Mucosa of stomach (tissue), 1 donor: ENCODE results near the gene ABI3.

ENCODE experiments used
- H3K27me3 ChIP-seq: one replicate; pipeline ENCODE4 v1.7.0; 2013; ENCODE audit warnings: mild to moderate bottlenecking, low read length; ENCODE audit not compliant: control insufficient read depth, insufficient read depth
- H3K36me3 ChIP-seq: one replicate; pipeline ENCODE4 v1.7.0; 2013; ENCODE audit warnings: low read length; ENCODE audit not compliant: control insufficient read depth, insufficient read depth
- H3K4me1 ChIP-seq: one replicate; pipeline ENCODE4 v1.7.0; 2013; ENCODE audit warnings: mild to moderate bottlenecking, low read length; ENCODE audit not compliant: control insufficient read depth, insufficient read depth
- H3K4me3 ChIP-seq: one replicate; pipeline ENCODE4 v1.7.0; 2013; ENCODE audit warnings: low read length
- H3K9ac ChIP-seq: one replicate; pipeline ENCODE4 v1.7.0; 2013; ENCODE audit warnings: mild to moderate bottlenecking, low read length, moderate library complexity
- H3K9me3 ChIP-seq: one replicate; pipeline ENCODE4 v1.7.0; 2013; ENCODE audit warnings: mild to moderate bottlenecking, low read length, moderate library complexity; ENCODE audit not compliant: control insufficient read depth
- donor health status: Pancreatic carcinoma.

Gene ABI3

GRCh38 chr17:49267912-49268311 lies 57.4 kb downstream of the ABI3 start:
- H3K27me3 ChIP-seq: no peaks in the 10 kb centered on the region
- no peak overlapping the region for H3K4me3 ChIP-seq
- no peak overlapping the region for H3K9ac ChIP-seq
- H3K4me1 ChIP-seq: no peaks in the 10 kb centered on the region
- no peaks in the 10 kb centered on the region for H3K36me3 ChIP-seq
- H3K9me3 ChIP-seq: no peaks in the 10 kb centered on the region

GRCh38 chr17:49269356-49269755 lies 58.8 kb downstream of the ABI3 start:
- Histone ChIP-seq H3K9me3 (no peaks in the 10 kb centered on the region), H3K27me3 (no peaks in the 10 kb centered on the region), H3K4me3 (no peak overlapping the region), H3K9ac (no peak overlapping the region), H3K36me3 (no peaks in the 10 kb centered on the region), H3K4me1 (no peaks in the 10 kb centered on the region)
